ENCODE results near the gene FRMPD2.
"Not testable (repeated sequence)": the region's sequence is repeated elsewhere in the genome, so short reads cannot be mapped to it uniquely, and the experiment has no call there.

FRMPD2 gene

DNA sequence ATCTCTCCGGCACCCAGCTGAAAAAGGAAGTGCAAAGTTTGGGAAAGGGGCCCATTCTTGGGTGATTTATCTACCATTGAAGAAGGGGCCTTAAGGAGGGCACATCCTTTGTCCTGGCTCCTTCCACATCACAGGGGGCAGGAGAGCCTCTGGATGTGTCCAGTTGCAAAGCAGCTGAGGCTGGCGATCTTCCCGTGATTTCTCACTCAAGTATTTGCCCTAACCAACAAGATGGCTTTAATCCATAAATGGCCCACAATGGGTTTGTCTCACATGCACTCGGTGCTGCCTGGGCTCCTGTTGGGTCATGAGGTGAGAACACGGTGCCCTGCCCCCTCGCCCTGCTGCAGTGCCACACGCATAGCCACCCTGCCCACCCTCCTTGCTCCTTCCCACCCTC, 14.2 kb upstream of the FRMPD2 start:
- FAIRE-seq (no peak), DNase-seq (ENCODE audit: low spot score) (no peak)

DNA sequence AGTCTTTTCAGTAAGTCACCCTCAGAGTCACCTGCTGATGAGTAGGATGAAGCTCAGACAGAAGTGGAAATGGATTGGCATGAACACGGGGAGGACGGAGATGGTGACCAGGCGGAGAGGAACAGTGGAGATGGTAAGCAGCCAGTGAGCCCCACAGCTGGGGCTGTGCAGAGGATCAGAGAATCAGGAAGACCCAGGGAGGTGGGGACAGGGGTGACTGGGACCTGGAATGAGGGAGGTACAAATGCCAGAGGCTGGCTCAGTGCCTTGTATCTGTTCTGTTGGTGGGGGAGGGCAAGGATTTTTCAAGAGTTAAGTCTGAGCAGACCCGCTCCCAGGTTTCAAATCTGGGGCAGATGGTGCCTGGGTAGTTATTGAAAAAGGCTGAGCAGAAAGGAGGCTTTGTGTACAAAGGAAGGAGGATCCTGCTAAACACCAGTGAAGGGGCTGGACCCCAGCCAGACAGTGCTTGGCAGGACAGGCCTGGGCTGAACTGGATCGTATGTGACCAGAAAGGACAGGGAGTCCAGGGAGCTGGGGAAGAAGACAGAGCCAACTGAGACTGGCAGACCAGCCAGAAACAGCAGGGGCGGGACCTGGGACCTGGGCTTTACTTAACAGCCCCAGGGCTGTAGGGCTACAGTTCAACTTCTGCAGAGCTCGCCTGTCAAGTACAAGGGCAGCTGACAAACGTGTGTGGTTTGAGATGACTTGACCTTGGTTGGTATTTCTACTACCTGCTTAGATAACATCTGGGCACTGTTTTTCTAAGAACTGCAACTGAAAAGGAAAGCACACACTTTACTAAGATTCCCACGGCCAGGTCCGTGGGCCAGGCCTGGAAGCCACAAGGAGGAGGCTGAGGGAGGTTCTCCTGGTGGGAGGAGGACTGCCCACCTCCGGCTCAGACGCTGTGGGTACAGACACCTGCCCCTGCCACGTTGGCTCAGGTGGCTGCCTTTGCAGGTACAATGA, 13.2 kb upstream of the FRMPD2 start:
- FAIRE-seq (no peak), DNase-seq (ENCODE audit: low spot score) (no peak)

DNA sequence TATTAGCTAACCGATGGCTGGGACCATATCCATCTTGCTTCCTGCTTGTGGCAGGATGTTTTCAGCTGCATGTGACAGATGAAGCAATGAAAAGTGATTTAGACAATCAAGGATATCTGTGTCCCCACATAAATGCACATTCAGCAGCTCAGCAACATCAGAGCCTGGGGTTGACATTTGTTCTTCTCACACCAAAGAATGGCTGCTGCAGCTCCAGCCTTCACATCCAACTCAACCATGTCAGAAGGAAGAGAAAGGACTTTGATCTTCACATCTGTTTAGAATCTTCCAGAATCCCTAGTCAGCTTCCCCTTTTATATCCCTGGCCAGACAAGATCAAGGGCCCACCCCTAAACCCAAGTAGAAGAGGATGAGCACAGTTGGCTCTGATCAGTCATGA, 11.9 kb upstream of the FRMPD2 start:
- DNase-seq (ENCODE audit: low spot score) (no peak), FAIRE-seq (no peak)

DNA sequence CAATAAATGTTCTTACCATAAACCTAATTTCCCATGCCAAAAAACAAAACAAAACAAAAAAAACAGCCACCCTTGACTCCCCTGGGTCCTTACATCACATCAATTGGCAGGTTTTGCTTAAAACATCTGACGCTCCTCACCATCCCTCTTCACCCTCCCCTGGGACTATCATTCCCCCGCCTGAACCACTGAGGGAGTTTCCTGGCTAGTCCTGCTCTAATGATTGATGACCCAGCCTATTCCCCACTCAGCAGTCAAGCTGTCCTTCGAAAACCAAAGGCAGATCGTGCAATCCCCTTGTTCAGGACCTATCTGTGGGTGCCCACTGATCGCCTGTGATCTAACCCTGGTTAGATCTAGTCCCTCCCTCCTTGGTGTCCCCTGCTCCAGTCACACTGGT, 11.2 kb upstream of the FRMPD2 start:
- DNase-seq (ENCODE audit: low spot score) = no peak
- FAIRE-seq = no peak

DNA sequence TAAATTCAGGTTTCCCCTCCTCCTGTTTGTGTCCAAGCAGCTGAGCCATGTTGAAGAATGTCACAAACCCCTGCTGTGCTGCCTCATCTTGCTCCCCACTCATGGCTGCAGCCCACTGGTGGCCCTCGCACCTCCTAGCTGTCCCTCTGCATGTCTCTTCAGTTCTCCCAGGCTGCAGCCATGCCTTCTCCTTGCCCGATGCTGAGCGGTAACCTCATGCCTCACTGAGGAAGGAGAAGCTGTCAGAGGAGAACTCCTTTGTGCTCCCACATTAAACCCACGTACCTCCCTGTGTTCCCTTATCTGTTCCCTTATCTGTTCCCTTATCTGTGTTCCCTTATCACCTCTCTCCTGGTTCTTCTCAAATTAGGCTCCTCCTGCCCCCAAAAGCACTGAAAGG, 10.3 kb upstream of the FRMPD2 start:
- no peak for DNase-seq (ENCODE audit: low spot score)

DNA sequence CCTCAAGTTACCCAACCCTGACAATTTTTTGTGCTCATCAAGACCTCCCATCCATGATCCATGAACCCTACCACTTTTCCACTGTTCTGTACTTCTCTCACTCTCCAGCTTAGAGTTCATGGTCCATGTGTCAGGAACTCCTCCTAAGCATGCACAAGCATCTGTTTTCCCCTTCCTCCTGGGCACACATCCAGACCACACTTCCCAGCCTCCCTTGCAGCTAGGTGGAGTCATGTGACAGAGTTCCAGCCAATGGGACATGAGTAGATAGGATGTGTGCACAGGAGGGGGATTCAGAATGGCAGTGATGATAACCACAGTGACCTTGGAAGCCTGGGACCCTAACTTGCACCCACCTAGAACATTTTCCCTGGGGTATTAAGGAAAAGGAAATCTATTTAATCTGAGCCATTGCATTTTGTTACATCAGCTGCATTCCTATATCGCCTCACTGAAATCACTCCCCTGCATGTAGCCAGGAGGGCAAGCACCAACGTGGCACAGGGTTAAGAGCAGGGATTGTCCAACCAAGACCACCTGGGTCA, 9.6 kb upstream of the FRMPD2 start:
- DNase-seq (ENCODE audit: low spot score) (no peak), FAIRE-seq (no peak)

More for the DNA sequence above, 10.3 kb upstream of the FRMPD2 start:
- FAIRE-seq = no peak

DNA sequence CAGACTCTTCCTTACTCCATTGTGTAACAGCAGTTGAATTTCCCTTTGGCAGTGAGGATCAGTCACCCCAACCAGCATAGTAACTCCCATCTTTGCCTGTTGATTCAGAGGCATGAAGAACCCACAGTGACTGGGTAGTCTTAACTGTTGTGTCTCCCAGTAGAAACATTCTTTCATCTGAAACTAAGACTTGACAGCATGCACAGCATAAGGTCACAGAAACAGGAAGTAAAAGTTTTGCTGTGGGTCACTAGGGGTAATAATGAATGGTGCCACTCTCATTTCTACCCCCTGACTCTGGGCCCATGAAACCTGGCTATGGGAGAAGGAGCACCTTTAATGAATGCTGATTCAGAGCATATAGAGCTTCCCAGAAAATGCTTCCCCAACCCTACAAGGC, 8.3 kb upstream of the FRMPD2 start:
- no peak for FAIRE-seq
- no peak for DNase-seq (ENCODE audit: low spot score)

DNA sequence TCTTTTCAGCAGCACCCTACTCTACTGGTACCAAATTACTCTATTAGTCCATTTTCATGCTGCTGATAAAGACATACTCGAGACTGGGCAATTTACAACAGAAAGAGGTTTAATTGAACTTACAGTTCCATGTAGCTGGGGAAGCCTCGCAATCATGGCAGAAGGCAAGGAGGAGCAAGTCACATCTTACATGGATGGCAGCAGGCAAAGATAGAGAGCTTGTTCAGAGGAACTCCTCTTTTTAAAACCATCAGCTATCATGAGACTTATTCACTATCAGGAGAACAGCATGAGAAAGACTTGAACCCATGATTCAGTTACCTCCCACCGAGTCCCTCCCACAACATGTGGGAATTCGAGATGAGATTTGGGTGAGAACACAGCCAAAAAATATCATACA, 7.2 kb upstream of the FRMPD2 start:
- FAIRE-seq; DNase-seq (ENCODE audit: low spot score): not testable (repeated sequence)

DNA sequence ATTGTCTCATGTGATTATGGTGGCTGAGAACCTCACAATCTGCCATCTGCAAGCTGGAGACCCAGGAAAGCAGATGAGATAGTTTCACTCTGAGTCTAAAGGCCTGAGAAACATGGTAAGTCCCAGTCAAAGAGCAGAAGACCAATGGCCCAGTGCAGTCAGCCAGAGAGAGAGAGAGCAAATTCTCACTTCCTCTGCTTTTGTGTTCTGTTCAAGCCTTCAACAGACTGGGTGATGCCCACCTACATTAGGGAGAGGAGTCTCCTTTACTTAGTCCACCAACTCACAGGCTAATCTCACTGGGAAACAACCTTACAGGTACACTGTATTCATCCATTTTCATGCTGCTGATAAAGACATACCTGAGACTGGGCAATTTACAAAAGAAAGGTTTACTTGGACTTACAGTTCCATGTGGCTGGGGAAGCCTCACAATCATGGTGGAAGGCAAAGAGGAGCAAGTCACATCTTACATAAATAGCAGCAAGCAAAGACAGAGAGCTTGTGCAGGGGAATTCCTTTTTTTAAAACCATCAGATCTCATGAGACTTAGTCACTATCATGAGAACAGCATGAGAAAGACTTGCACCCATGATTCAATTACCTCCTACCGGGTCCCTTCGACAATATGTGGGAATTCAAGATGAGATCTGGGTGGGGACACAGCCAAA, 4.7 kb upstream of the FRMPD2 start:
- DNase-seq (ENCODE audit: low spot score) = no peak
- FAIRE-seq = no peak

DNA sequence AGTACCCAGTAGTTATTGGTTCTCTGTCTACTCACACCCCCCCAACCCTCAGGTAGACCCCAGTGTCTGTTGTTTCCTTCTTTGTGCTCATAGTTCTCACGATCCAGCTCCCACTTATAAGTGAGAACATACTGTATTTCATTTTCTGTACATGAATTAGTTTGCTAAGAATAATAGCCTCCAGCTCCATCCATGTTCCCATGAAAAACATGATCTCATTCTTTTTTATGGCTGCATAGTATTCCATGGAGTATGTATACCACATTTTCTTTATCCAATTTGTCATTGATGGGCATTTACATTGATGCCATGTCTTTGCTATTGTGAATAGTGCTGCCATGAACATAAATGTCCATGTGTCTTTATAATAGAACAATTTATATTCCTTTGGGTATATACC, 2.6 kb upstream of the FRMPD2 start:
- FAIRE-seq (no peak), DNase-seq (ENCODE audit: low spot score) (no peak)

DNA sequence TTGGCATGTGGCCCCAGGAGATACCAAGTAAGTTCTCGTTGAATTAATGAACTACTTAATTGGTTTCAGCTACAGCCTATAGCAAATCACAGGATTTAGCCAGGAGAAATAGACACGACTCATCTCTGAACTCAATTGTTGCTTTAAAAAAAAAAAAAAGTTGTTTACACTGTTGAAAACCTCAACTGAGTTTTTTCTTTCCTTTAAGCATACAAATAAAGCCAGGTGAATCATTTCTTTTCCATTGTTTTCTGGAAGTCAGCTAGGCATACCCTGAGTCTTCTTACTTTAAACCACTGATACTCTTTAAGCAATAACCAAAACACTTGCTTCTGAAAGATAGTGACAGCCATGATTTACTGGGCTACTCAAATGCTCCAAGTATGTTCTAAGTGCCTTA, 755 bp downstream of the FRMPD2 start:
- no peak for FAIRE-seq
- DNase-seq (ENCODE audit: low spot score) = peak; percentile 1

DNA sequence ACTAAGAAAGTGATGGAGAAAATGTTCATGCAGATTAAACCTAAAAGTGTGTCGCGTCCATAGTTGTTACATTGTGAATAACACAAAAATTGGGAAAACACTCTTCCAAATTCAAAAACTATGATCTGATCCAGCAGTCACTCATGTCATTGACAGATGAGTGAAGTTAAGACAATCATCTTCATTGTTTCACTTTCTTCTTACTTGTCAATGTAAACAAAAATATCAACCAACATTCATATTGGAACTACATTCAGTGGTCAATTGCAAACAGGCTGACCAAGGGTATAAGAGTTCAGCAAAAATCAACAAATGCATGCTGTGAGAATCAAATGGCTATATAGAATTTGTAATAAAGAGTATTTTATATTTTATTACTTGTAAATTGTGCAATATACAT, 1.8 kb downstream of the FRMPD2 start:
- FAIRE-seq = no peak
- no peak for DNase-seq (ENCODE audit: low spot score)

DNA sequence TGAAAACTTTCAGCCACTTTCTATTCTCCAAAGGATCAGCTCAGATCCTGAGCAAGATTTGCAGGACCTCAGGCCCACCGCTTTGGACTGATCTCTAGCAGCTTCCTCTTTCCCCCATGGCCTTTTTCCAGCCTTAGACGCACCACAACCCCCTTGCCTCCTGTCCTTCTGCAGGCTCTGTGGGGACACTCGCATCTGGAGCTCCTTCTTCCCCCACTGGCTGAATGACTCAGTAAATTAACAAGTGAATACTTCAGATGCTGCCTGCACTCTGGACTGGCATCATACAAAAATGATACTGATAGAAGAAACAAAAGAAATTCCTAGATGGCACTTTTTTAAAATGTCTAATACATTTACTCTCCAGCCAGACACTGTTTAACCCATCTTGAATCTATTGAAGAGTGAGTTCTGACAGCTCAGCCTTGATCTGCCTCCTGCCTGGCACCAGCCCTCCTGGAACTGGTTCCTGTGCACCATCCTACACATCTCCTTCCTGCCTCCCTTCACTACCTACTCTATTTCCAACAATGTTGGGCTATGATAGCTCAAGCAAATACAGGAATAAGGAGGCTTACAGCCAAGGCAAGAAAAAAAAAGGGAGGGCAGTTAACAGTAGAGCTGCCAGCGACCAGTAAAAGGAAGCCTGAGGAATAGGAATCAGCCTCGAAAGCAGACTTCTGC, 3.3 kb downstream of the FRMPD2 start:
- no peak for FAIRE-seq
- no peak for DNase-seq (ENCODE audit: low spot score)

DNA sequence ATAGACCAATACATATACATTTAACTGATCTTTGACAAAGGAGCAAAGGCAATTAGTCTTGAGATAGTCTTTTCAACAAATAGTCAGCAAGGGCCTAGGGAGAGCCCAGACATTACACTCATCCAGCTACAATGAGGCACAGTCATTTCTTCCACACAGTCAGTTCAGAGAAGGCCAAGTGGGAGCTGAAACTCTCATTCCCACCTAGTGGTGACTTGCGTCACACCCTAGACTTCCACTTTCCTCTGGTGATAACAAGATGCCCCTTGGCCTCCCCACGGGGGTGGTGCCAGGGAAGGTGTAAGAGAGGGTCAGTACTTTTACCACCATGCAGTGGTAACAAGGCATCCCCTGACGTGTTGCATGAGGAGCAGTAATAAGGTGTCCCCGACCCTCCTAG, 8.0 kb downstream of the FRMPD2 start:
- DNase-seq (ENCODE audit: low spot score) (no peak), FAIRE-seq (no peak)

DNA sequence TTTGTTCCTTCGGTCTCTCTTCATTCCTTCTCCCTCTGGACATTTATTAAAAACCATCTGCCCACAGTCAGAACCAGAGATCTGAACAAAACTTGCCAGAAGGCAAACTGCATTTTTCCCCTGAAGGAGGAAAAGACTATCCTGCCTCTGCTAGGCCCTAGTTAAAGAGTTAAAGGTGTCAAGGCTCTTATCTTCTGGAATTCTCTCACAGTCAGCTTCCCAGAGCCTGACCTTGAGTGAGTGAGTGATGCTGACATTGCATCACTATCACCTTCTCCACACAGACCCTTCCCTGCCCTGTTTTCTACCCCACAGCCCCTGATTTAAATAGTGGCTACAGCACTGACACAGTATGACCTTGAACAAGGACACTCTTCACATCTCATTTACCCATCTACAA, 16.4 kb downstream of the FRMPD2 start:
- FAIRE-seq (peak; percentile 30), DNase-seq (ENCODE audit: low spot score) (no peak)

DNA sequence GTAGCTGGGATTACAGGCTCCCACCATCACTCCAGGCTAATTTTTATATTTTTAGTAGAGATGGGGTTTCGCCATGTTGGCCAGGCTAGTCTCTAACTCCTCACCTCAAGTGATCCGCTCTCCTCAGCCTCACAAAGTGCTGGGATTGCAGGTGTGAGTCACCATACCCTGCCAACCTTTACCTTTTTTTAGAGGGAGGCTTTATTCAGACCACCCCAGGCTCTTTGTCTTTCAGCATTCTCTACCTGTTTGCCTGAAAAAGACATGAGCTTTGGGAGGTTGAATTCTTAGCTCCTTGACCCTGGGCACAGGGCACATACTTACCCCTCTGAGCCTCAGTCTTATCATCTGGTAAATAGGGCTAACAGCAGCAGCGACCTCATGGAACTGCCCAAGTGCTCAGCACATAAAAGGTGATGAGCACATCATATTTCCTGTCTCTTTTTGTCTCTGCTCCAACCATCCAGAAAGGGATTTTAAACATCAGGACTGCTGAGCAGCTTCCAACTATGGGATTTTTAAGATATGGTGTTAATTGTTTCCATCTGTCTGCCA, 17.0 kb downstream of the FRMPD2 start:
- FAIRE-seq (no peak), DNase-seq (ENCODE audit: low spot score) (no peak)

DNA sequence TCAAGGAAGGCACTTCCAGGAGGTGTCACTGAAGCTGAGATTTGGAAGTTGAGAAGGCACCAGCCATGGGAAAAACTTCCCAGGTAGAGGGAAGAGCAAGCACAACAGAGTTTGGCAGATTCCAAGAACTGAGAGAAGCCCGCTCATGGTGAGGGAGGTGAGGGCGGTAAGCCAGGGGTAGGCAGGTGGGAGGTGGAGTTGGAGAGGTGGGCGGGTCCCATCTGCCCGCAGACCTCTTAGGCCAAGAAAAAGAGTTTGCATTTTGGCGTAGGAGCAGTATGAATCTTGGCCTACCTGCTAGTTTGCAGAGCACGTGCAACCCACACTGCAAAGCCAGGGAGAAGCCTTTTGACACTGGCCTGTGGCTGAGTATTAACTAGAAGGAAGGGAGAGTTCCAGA, 18.8 kb downstream of the FRMPD2 start:
- no peak for FAIRE-seq
- DNase-seq (ENCODE audit: low spot score) = no peak

DNA sequence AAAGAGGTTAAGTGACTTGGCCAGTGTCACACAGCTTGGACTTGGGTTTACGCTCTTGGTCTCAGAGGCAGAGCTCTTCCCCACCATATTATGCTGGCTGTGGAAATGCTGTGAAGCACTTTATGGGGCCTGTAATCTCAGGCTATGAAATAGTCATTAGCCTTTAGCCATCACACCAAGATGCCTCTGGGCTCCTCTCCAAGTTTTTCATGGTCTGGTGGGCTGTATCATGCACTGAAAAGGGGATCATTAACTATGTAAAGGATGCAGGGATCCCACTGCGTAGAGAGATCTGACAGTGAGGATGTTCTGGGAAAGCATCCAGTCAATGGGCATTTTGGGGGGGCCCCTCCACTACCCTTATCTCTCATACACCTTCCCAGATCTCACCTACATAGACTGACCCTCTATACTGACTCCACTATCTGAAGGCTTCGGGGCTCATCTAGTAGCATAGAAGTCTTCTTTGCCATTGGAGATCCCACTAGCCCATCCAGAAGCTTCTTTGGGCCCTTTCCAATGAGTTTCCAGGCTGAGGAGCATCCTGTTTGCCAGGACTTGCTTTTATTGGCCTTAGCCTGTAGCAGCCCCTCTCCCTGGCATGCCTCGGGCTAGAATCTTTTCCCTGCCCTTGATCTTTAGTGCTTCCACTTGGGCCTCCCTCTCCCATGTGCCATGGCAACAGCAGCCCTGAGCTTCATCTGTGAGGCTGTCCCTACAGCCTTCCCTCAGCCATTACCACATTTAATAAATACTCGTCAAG, 19.6 kb downstream of the FRMPD2 start:
- DNase-seq (ENCODE audit: low spot score) = no peak
- no peak for FAIRE-seq

DNA sequence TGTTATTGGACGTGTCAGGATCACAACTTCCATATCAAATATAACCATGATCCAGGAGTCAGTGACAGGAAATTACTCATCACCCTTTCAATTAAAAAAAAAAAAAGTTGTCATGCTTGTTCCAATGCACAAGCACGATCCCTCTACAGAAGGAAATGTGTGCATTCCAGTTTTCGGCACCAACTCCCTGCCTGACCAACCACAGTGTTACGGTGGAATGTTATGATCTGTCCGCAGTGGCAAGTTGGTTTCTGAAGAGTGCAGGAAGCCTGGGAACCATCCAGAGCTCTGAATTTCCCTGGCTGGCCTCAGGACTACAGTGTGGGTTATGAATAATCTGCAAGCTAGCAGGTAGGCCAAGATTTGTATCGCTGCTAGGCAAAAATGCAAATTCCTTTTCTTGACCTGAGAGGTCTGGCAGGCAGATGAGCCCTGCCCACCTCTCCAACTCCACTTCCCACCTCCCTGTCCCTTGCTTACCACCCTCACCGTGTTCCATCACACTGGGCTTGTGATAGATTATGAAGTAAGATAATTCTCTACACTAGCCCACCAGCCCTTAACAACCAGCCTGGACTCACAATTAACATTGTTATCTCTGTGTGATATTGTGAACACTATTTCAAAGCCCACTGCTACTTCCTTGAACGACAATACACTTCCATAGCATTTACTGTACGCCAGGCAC, 20.4 kb downstream of the FRMPD2 start:
- peak; percentile 85 for DNase-seq (ENCODE audit: low spot score)
- peak; percentile 69 for FAIRE-seq

DNA sequence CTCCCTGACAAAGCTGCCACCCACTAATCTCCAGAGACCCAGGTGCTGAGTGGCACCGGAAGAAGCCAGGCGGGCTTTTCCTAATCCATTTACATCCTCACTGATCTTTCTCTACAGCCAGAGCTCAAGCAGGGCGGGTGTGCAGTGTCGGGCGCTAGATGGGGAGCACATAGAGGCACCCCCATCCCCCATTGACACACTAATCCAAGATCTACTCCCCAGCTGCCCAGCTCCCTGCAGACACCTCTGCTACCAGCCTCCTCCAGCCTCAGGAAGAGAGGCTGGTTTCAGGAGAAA, 22.2 kb downstream of the FRMPD2 start:
- DNase-seq (ENCODE audit: low spot score) (no peak), FAIRE-seq (no peak)

Data from urothelium cell line (cell line).